Transverse colon (tissue), 4 donors: ENCODE data around the gene NUP133. TPM values are rescaled to one million over a fixed set of nuclear protein-coding genes. Genes with fewer than 3 reads are reported as not detected.

Source experiments
- DNase-seq: peaks from one replicate; pipeline ENCODE4 v3.0.0-alpha.2; 2019
- H3K27ac ChIP-seq, 4 donors: fragments of 200-600 bp; sonication (generic); 2 replicates each; pipeline ENCODE4 v1.5.1; 2016 to 2018; ENCODE audit warnings: inconsistent platforms in 4 of 4
- H3K27me3 ChIP-seq: fragments of 200-600 bp; sonication (generic); 2 replicates; pipeline ENCODE4 v1.5.1; 2017; ENCODE audit warnings: inconsistent platforms
- H3K36me3 ChIP-seq, 4 donors: fragments of 200-600 bp; sonication (generic); 2 replicates each; pipeline ENCODE4 v1.5.1; 2017 to 2019; ENCODE audit warnings: inconsistent platforms in 4 of 4
- H3K4me1 ChIP-seq, 4 donors: fragments of 200-600 bp; sonication (generic); 2 replicates each; pipeline ENCODE4 v1.5.1; 2017 to 2020; ENCODE audit warnings: inconsistent platforms in 4 of 4
- H3K4me3 ChIP-seq, 4 donors: fragments of 200-600 bp; sonication (generic); 1 replicate in 1 of 4; 2 replicates in 3 of 4; pipeline versions ENCODE4 v1.5.1 to v1.6.1; 2017 to 2019; ENCODE audit warnings: inconsistent platforms in 4 of 4
- H3K9me3 ChIP-seq, 2 donors: fragments of 200-600 bp; sonication (generic); 2 replicates each; pipeline ENCODE4 v1.5.1; 2017 to 2019; ENCODE audit warnings: inconsistent platforms in 2 of 2
- CTCF ChIP-seq, 5 experiments: fragments of 200-600 bp in 3 of 5; fragments of 450-650 bp in 2 of 5; sonication (generic) in 3 of 5; IDR thresholded peaks; 1 replicate in 2 of 5; 2 replicates in 3 of 5; pipeline ENCODE4 v1.5.1; 2016 to 2017; ENCODE audit warnings: antibody characterized with exemption in 5 of 5, inconsistent platforms in 3 of 5, mild to moderate bottlenecking in 2 of 5, moderate library complexity in 1 of 5
- EP300 ChIP-seq: sonication (generic); formaldehyde crosslinking; IDR thresholded peaks from one replicate; pipeline ENCODE4 v1.6.1; 2017; ENCODE audit warnings: antibody characterized with exemption, low read depth
- POLR2A ChIP-seq: fragments of 450-650 bp; IDR thresholded peaks from one replicate; pipeline ENCODE4 v1.6.1; 2016; ENCODE audit warnings: antibody characterized with exemption, mild to moderate bottlenecking, moderate library complexity
- POLR2AphosphoS5 ChIP-seq, 3 donors: sonication (generic); formaldehyde crosslinking; IDR thresholded peaks; one replicate each; pipeline ENCODE4 v1.6.1; 2016; ENCODE audit warnings: antibody characterized with exemption in 3 of 3
- WGBS, 2 donors: methylation state at CpG; one replicate each; pipeline ENCODE4 v1.1.5; 2018; ENCODE audit warnings: low coverage in 1 of 2; 5-methylcytosine and 5-hydroxymethylcytosine counted together
- in situ Hi-C, 4 donors: fragments of 200-750 bp; cut with MboI; loops; one replicate each; pipeline versions ENCODE4 v1.15.0 to v1.15.1; 2017; ENCODE audit warnings: low sequenced_read_pairs in 3 of 4, low pct_ligation_motif_present in 1 of 4, low pct_unique_long_range_greater_than_20kb in 1 of 4
- intact Hi-C: fragments of 100-400 bp; cut with DNase I; formaldehyde crosslinking; loops from one replicate; pipeline ENCODE4 v1.15.1; 2023; ENCODE audit warnings: low total_unique reads
- total RNA-seq, 4 donors: library from RNA; depleted of rRNA; stranded (reverse); fragments of >200 nt; gene quantifications; one replicate each; pipeline ENCODE4 v1.1.0, GENCODE V29; 2016

The NUP133 gene
- total RNA-seq, 4 donors from 2014 or later: 14.6 to 118 (median 22.9) TPM

- in situ Hi-C loops (no loop called here), intact Hi-C loops (no loop called here)
- Histone ChIP-seq H3K27me3 (no peaks in the 10 kb centered on the region), H3K36me3 (no peaks in the 10 kb centered on the region), H3K9me3 (no peaks in the 10 kb centered on the region), H3K27ac (no peak overlapping the region), H3K4me1 (peaks cover 8 to 23% (median 17%) of the 10 kb centered on the region in 4 donors), H3K4me3 (no peak overlapping the region)
- TF ChIP-seq CTCF (IDR thresholded peaks at IDR 0.05): no peak
- no peak for TF ChIP-seq POLR2A
- WGBS, 2 donors: 91 to 93% methylated on average over 6 to 7 of the region's 7 CpGs
- no peak for DNase-seq
Observed at GRCh38 chr1:229553621-229554130, 45.5 kb upstream of the NUP133 start.

DNA sequence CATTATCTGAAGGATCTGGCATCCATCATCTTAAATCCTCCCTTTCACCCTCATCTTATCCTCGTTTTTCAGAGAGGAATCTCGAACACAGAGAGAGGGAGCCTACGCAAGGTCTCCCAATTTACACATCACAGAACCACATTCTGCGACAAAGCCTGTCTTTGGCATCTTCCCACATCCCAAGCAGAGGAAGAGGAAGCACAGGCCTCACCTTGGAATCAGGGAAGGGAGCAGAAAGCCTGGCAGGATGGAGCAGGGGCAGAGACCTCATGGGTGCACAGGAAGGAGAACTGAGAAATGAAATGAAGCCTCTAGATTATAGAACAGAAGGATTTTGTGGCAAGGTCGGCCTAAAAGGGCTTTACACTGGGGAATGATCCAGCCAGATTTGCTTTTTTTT, 44.6 kb upstream of the NUP133 start:
- intact Hi-C loops: no loop called here
- WGBS, 2 donors: 76 to 82% methylated on average over 3 to 5 of the region's 5 CpGs

GRCh38 chr1:229550812-229551567, 42.8 kb upstream of the NUP133 start:
- Histone ChIP-seq H3K4me1 (peaks cover 0 to 6% (median under 1%) of the 10 kb centered on the region in 4 donors), H3K9me3 (no peaks in the 10 kb centered on the region), H3K4me3 (no peak overlapping the region), H3K27me3 (no peaks in the 10 kb centered on the region), H3K27ac (no peak overlapping the region), H3K36me3 (peaks cover 0 to 15% (median 7%) of the 10 kb centered on the region in 4 donors)
- intact Hi-C loops: loop anchor here (1.0 kb wide), 1 partner anchor 20 kb away; no protein-coding TSS in a partner anchor
- no peak for TF ChIP-seq CTCF (IDR thresholded peaks at IDR 0.05)
- TF ChIP-seq POLR2AphosphoS5 (IDR thresholded peaks at IDR 0.05): no peak
- no peak for TF ChIP-seq EP300
- no peak for TF ChIP-seq POLR2A
- in situ Hi-C loops: no loop called here
- DNase-seq: no peak
- 54 to 62% methylated on average over 2 to 3 of the region's 3 CpGs for WGBS, 2 donors

More for the DNA sequence above, 44.6 kb upstream of the NUP133 start:
- Histone ChIP-seq H3K27ac (no peak overlapping the region), H3K36me3 (peaks cover 0 to 7% (median 0%) of the 10 kb centered on the region in 4 donors), H3K9me3 (no peaks in the 10 kb centered on the region), H3K4me1 (peaks cover 8 to 23% (median 17%) of the 10 kb centered on the region in 4 donors), H3K27me3 (no peaks in the 10 kb centered on the region), H3K4me3 (no peak overlapping the region)
- in situ Hi-C loops: no loop called here
- TF ChIP-seq EP300: no peak
- no peak for TF ChIP-seq POLR2AphosphoS5 (IDR thresholded peaks at IDR 0.05)
- TF ChIP-seq CTCF (IDR thresholded peaks at IDR 0.05): no peak
- TF ChIP-seq POLR2A: no peak
- DNase-seq: no peak

GRCh38 chr1:229547542-229547941, 39.4 kb upstream of the NUP133 start:
- in situ Hi-C loops (no loop called here), intact Hi-C loops (loop anchor here (10.0 kb wide), 1 partner anchor 1927 kb away; no protein-coding TSS in a partner anchor)
- TF ChIP-seq EP300 (no peak), POLR2A (no peak), POLR2AphosphoS5 (IDR thresholded peaks at IDR 0.05) (no peak), CTCF (IDR thresholded peaks at IDR 0.05) (no peak)
- no peak overlapping the region for H3K27ac ChIP-seq
- H3K4me1 ChIP-seq: no peaks in the 10 kb centered on the region
- 95 to 100% methylated on average over 2 to 7 of the region's 7 CpGs for WGBS, 2 donors
- H3K9me3 ChIP-seq: no peaks in the 10 kb centered on the region
- no peak for DNase-seq
- no peak overlapping the region for H3K4me3 ChIP-seq
- H3K27me3 ChIP-seq: no peaks in the 10 kb centered on the region
- H3K36me3 ChIP-seq: peaks cover 0 to 37% (median 7%) of the 10 kb centered on the region in 4 donors
